Parathyroid adenoma (tissue), 2 donors: ENCODE results near the gene SPAG16.

Experiments used
- H2AFZ ChIP-seq: fragments of 300-600 bp; sonication (generic); one replicate; pipeline ENCODE4 v1.7.0; 2017; ENCODE audit warnings: antibody characterized with exemption, mild to moderate bottlenecking
- H3K27ac ChIP-seq: fragments of 300-600 bp; sonication (generic); one replicate; pipeline ENCODE4 v1.7.0; 2017
- H3K27me3 ChIP-seq: fragments of 300-600 bp; sonication (generic); one replicate; pipeline ENCODE4 v1.7.0; 2017; ENCODE audit warnings: low read length; ENCODE audit not compliant: control insufficient read depth, insufficient read depth
- H3K36me3 ChIP-seq: fragments of 300-600 bp; sonication (generic); one replicate; pipeline ENCODE4 v1.7.0; 2017; ENCODE audit warnings: low read length; ENCODE audit not compliant: control insufficient read depth, insufficient read depth
- H3K4me1 ChIP-seq: fragments of 300-600 bp; sonication (generic); one replicate; pipeline ENCODE4 v1.7.0; 2017; ENCODE audit warnings: control low read depth
- H3K4me2 ChIP-seq: fragments of 300-600 bp; sonication (generic); one replicate; pipeline ENCODE4 v1.7.0; 2017; ENCODE audit warnings: low read length
- H3K4me3 ChIP-seq: fragments of 300-600 bp; sonication (generic); one replicate; pipeline ENCODE4 v1.7.0; 2017; ENCODE audit warnings: low read depth, low read length
- H3K79me2 ChIP-seq: fragments of 300-600 bp; sonication (generic); one replicate; pipeline ENCODE4 v1.7.0; 2017; ENCODE audit warnings: control low read depth
- H3K9ac ChIP-seq: fragments of 300-600 bp; sonication (generic); one replicate; pipeline ENCODE4 v1.7.0; 2017; ENCODE audit warnings: mild to moderate bottlenecking
- H3K9me3 ChIP-seq: fragments of 300-600 bp; sonication (generic); one replicate; pipeline ENCODE4 v1.7.0; 2017; ENCODE audit warnings: low read length; ENCODE audit not compliant: control insufficient read depth
- TF ChIP-seq, protein P1 (sequence below): fragments of 300-600 bp; sonication (generic); IDR thresholded peaks from one replicate; pipeline ENCODE4 v1.7.0; 2017; ENCODE audit warnings: antibody characterized with exemption, mild to moderate bottlenecking
- donor health status: primary hyperparathyroidism.

Gene SPAG16

DNA sequence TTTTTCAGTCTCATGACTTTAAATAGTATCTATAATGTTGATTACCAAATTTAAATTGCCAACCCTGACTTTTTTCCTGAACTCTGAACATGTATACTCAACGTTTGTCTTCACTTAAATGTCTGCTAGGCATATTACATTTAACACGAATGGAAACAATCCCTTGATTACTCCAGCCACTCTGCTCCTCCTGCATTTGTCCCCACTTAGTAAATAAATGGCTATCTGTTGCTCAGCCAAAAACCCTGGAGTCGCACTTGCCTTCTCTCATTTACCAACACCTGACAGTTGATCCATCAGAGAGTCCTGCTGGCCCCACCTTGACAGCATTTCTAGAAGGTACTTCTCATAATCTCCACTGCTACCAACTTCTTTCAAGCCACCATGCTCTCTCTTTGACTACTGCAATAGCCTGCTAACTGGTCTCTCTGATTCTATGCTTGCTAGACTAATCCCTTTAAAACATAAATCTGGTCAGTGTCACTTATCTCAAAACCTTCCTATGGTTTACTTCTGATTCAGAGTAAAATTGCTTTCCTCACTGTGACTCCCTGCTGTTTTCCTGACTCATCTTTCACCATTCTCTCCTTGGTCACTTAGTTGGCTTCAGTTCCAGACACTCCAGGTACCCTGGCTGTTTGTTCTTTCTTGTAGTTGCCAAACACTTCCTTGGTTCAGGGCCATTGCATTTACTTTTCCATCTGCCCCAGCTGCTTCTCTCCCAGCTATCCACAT, 31.9 kb downstream of the SPAG16 start:
- no peak overlapping the region for H3K27ac ChIP-seq
- no peaks in the 10 kb centered on the region for H3K79me2 ChIP-seq
- no peaks in the 10 kb centered on the region for H3K36me3 ChIP-seq
- no peaks in the 10 kb centered on the region for H3K9me3 ChIP-seq
- H3K4me1 ChIP-seq: no peaks in the 10 kb centered on the region
- no peak overlapping the region for H3K4me2 ChIP-seq
- no peak overlapping the region for H3K9ac ChIP-seq
- no peaks in the 10 kb centered on the region for H3K27me3 ChIP-seq
- TF ChIP-seq, protein P1, sequence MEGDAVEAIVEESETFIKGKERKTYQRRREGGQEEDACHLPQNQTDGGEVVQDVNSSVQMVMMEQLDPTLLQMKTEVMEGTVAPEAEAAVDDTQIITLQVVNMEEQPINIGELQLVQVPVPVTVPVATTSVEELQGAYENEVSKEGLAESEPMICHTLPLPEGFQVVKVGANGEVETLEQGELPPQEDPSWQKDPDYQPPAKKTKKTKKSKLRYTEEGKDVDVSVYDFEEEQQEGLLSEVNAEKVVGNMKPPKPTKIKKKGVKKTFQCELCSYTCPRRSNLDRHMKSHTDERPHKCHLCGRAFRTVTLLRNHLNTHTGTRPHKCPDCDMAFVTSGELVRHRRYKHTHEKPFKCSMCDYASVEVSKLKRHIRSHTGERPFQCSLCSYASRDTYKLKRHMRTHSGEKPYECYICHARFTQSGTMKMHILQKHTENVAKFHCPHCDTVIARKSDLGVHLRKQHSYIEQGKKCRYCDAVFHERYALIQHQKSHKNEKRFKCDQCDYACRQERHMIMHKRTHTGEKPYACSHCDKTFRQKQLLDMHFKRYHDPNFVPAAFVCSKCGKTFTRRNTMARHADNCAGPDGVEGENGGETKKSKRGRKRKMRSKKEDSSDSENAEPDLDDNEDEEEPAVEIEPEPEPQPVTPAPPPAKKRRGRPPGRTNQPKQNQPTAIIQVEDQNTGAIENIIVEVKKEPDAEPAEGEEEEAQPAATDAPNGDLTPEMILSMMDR: no peak
- H2AFZ ChIP-seq: no peak overlapping the region
- H3K4me3 ChIP-seq: no peak overlapping the region

DNA sequence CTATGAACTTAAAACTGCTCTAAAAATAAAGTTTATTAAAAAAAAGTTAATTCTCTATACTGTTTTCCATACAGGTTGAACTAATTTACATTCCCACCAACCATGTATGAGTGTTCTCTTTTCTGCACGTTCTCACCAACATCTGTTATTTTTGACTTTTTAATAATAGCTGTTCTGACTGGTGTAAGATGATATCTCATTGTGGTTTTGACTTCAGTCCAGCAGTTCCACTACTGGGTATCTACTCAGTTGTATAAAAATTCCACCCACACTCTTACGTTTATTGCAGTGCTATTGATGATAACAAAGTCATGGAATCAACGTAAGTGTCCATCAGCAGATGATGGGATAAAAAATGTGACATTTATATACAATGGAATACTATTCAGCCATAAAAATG, 33.7 kb downstream of the SPAG16 start:
- TF ChIP-seq, protein P1: no peak
- Histone ChIP-seq H3K9ac (no peak overlapping the region), H3K4me1 (no peaks in the 10 kb centered on the region)

DNA sequence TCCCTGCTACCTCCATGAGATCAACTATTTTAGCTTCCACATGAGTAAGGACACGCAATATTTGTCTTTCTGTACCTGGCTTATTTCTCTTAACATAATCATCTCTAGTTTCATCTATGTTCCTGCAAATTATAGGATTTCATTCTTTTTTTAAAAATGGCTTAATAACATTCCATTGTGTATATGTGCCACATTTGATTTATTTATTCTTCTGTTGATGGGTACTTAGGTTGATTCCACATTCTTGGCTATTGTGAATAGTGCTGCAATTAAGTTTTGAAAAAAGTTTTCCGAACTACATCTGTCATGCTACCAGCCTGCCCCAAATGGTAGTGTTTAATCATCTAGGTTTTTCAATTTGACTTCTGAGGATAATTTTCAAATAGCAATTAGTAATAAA, 36.3 kb downstream of the SPAG16 start:
- no peak overlapping the region for H3K4me3 ChIP-seq
- H3K27me3 ChIP-seq: no peaks in the 10 kb centered on the region
- no peaks in the 10 kb centered on the region for H3K9me3 ChIP-seq
- no peaks in the 10 kb centered on the region for H3K79me2 ChIP-seq
- H3K4me2 ChIP-seq: no peak overlapping the region
- no peaks in the 10 kb centered on the region for H3K4me1 ChIP-seq
- no peak overlapping the region for H2AFZ ChIP-seq
- H3K27ac ChIP-seq: no peak overlapping the region
- TF ChIP-seq, protein P1: no peak
- H3K9ac ChIP-seq: no peak overlapping the region
- H3K36me3 ChIP-seq: peaks cover 2% of the 10 kb centered on the region

More for the DNA sequence above, 33.7 kb downstream of the SPAG16 start:
- H3K4me3 ChIP-seq: no peak overlapping the region
- H3K4me2 ChIP-seq: no peak overlapping the region
- no peaks in the 10 kb centered on the region for H3K27me3 ChIP-seq
- H3K27ac ChIP-seq: no peak overlapping the region
- peaks cover 2% of the 10 kb centered on the region for H3K36me3 ChIP-seq
- H3K79me2 ChIP-seq: no peaks in the 10 kb centered on the region
- no peaks in the 10 kb centered on the region for H3K9me3 ChIP-seq
- no peak overlapping the region for H2AFZ ChIP-seq

DNA sequence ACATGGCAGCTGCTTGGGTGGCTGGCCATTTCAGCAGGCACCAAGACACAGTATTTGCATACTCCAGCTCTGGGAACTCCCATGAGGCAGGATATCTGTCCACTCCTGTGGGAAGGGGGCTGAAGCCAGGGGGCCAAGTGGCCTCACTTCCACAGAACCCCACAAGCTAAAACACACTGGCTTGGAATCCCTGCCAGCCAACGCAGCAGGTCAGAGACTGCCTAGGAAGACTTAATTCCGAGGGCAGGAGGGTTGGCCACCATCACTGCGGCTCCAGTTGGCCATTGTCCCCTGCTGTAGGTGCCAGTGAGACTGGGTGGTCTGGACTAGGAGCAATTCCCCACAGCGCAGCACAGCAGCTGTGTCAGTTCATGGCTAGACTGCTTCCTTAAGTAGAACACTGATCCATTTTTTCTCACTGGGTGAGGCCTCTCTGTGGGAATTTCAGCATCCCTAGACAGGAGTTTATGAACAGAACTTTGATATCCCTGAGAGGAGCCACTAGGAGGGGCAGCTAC, 52.0 kb downstream of the SPAG16 start:
- H3K36me3 ChIP-seq: no peaks in the 10 kb centered on the region

More for the DNA sequence above, 52.0 kb downstream of the SPAG16 start:
- no peaks in the 10 kb centered on the region for H3K27me3 ChIP-seq
- H2AFZ ChIP-seq: no peak overlapping the region
- TF ChIP-seq, protein P1: no peak
- no peak overlapping the region for H3K27ac ChIP-seq
- no peak overlapping the region for H3K9ac ChIP-seq
- H3K4me3 ChIP-seq: no peak overlapping the region
- no peak overlapping the region for H3K4me2 ChIP-seq
- no peaks in the 10 kb centered on the region for H3K79me2 ChIP-seq
- H3K4me1 ChIP-seq: no peaks in the 10 kb centered on the region
- peaks cover 3% of the 10 kb centered on the region for H3K9me3 ChIP-seq
